ENCODE data around the gene MIA2. TPM values are rescaled to one million over a fixed set of nuclear protein-coding genes. Genes with fewer than 3 reads are reported as not detected.

MIA2 gene
- total RNA-seq, 2 donors from 2014 or later, result 16.9 to 20.2 TPM

DNA sequence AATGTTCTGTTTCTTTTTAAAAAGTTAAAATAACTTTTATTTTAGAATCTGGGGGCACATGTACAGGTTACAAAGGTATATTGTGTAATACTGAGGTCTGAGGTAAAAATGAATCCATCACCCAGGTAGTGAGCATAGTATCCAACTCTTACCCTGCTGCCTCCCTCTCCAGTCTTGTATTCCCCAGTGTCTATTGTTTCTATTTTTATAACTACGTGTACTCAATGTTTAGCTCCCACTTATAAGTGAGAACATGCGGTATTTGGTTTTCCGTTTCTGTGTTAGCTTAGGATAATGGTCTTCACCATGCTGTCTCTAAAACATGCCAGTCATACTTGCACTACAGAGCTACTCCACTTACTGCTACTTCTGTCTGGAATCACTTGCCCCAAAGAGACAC is 190.1 kb downstream of the MIA2 start:
- DNase-seq (no peak), ATAC-seq (no peak)
- intact Hi-C loops (cut with DNase I), result no loop called here

DNA sequence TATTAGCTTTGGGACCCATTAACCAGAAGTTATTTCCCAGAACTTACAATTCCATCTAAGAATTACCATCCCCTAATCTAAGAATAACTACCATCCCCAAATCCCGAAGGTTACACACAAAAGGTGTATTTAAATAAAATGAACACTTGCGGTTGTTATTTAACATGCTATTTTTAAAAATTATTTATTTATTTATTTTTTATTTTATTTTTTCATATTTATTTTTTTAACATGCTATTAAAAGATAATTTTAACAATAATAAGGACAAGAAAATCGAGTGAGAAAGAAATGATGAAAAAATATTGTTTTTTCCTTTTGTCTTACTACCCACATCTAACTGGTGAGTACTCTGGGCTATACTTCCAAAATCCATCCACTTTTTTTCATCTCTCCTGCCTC is 192.2 kb downstream of the MIA2 start:
- intact Hi-C loops (cut with DNase I), result loop anchor here in 1 of 2 donors (5.0 kb wide), 1 partner anchor 249 kb away; the partner anchor contains the start of gene PNN
- no peak for ATAC-seq
- no peak for DNase-seq

DNA sequence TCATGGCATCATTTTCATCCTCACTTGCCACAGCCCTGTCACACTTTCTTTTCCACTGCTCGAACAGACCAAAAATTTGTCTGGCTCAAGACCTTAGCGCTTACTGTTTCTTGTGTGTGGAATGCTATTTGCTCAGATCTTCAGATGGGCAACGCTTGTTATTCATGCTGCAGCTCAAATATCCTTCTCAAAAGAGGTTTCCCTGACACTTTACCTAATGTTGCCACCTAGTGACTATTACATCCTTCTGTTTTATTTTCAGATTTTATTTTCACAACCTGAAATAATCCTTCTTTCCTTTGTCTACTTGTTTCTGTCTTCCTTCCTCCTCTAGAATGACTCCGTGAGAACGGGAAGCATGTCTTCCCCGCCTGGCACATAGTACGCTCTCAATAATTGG is 192.9 kb downstream of the MIA2 start:
- ATAC-seq (no peak), DNase-seq (no peak)
- intact Hi-C loops (cut with DNase I), result loop anchor here in 1 of 2 donors (5.0 kb wide), 1 partner anchor 249 kb away; the partner anchor contains the start of gene PNN

DNA sequence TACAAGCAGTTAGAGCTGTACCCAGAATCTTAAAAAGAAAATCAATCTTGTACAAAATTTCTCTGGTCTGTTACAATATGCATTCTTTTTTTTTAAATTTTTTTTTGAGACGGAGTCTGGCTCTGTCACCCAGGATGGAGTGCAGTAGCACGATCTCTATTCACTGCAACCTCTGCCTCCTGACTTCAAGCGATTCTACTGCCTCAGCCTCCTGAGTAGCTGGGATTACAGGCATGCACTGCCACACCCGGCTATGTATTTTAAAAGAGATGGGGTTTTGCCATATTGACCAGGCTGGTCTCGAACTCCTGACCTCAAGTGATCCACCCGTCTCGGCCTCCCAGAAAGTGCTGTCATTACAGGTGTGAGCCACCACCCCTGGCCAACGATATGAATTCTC is 194.4 kb downstream of the MIA2 start:
- ATAC-seq, result no peak
- intact Hi-C loops (cut with DNase I), result loop anchor here in 1 of 2 donors (5.0 kb wide), 1 partner anchor 251 kb away; the partner anchor contains the start of gene PNN
- DNase-seq, result no peak

DNA sequence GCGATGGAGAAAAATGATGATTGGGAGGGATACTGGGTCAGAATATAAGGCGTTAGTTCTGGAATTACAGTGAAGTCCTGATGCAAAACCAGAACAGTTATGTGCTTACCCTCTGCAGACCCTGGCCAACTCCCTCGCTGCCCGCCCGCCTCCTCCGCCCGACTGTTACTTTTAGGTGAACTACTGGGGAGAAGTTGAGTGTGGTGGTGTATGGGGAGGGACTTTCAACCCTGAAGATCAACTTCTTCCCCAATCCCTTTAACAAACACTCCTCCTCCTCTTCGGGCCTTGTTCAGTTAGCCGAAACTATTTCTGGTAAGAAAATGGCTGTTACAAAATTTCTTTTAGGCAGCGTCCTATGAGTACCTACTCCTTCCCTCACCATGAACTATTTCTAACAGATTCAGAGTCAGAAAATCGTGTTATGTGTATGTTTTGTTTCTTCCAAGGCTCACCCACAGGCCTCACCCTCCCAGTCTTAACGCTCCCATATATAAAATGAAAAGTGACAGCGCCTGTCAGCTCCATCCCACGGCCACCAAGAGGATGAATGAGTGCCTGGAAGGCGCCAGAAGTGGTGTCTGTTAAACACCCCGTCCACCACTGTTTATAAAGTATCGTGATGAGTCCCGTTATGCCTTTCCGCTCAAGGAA is 197.2 kb downstream of the MIA2 start:
- intact Hi-C loops (cut with DNase I), result loop anchor here in 1 of 2 donors (5.0 to 10.0 kb wide), 2 partner anchors 164 to 326 kb away; partner anchors contain the start of gene SEC23A
- ATAC-seq, result no peak
- no peak for DNase-seq

DNA sequence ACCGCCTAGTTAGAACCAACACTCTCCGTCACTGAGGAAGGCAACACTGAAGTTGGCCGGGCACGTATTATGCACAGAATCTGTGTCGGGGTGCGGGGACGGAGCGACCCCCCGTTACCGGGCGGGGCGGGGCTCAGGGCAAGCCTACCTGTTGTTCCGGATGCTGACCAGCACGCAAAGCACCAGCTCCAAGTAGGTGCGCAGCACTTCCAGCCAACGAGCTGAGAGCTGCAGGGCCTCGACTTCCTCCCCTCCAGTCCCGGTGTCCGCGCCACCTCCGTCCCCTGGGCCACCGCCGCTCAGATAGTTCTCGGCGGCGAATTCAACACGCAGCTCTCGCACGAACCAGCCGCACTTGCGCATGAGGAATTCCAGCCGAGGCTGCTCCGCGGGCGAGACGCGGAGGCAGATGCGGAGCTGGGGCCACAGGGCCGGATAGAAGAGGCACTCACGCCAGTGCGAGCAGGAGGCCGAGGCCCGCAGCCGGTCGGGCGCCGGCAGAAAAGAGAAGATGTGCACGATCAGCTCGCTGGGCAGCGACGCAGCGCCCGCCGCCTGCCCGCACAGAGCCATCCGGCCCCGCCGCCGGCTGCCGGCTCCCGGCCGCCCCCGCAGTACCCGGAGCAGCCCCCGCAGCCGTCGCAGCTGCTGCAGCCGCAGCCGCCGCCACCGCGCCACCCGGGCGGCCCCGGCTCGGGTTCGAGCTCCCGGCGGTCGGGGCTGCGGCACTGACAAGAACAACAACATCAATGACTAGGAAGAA is 197.9 kb downstream of the MIA2 start:
- DNase-seq, result peak; percentile 42
- peak in 1 of 2 donors; percentile 1 for ATAC-seq
- intact Hi-C loops (cut with DNase I), result loop anchor here in 1 of 2 donors (5.0 to 10.0 kb wide), 2 partner anchors 164 to 327 kb away; partner anchors contain the start of gene SEC23A

DNA sequence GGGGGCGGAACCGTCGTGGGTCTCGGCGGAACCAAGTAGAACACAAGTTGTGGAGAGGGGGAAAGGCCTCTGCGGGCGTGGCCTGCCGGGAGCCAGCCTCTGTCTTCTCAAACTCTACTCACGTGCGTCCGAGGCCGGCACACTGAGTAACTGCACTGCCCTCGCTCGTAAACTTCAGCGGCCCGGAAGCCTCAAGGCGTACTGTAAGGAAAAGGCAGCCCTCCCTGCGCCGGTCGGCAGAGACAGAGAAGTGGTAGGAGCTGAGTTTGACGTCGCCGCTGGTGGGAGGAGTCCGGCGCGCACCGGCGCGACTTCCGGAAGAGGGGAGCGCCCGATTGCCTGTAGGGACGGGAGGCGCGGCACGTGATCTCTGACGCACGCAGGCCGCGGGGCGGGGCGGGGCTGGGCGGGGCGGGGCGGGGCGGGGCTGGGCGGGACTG is 198.5 kb downstream of the MIA2 start, which contains the start of gene FBXO33:
TSS of gene FBXO33 (minus strand) at position 255 of the 440 bp plus-strand sequence. CDS start 271 bp downstream, outside the sequence.
- peak; percentile 97 for DNase-seq
- ATAC-seq, result peak; percentile 94 to 95
- intact Hi-C loops (cut with DNase I), result loop anchor here in 1 of 2 donors (5.0 to 10.0 kb wide), 2 partner anchors 165 to 327 kb away; partner anchors contain the start of gene SEC23A

DNA sequence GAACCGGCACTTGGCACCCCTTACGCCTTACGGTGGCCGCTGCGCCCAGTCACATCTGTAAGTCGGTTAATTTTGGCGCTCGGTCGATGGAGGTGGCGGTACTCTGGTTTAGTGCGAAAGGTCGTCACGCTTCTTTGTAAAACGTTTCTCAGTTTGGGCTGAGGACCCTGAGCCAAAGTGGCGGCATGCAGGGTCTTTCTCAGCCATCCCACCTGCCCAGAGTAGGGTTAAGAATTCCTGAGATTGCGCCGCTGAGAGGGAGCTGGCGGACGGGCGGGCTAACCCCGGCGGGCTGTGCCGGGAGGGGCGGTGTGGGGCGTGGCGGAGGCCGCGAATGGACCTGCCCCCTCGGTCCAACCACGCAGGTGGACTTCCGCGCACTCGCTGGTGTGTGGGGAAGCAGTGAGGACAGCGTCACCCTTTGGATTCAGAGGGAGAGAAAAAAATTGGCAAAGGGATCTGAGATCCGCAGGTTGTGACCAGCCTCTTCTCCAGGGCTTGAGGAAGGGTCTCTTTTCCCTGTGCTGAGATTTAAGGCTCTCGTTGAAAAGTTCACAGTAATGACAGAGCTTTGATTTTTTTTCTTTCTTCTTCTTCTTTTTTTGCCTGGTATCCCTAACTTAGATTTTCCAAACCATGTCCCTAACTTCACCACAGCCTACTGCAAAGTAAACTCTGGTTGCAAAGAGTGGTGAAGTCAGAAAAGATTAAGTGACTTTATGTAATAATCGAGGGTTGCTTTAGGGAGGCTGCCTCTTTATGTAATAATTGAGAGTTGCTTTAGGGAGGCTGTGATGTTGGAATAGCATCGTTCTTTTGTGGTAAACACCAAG is 199.1 kb downstream of the MIA2 start:
- intact Hi-C loops (cut with DNase I), result loop anchor here in 1 of 2 donors (5.0 to 10.0 kb wide), 2 partner anchors 166 to 328 kb away; partner anchors contain the start of gene SEC23A
- peak; percentile 90 to 94 for ATAC-seq

DNA sequence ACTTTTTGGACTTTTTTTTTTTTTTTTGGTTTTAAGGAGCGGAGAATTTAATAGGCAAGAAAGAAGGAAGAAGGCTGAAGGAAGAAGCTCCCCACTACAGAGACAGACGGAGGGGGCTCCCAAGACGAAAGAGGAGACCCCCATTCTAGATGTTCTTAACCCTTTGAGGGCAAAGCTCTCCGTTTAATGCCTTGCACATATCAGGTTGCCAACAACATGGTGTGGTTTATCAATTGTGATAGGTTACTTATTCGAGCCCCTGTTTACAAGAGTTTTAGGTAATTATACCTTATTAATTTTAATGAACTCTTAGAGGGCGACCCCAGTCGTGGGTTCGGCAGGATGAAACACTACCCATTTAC is 199.7 kb downstream of the MIA2 start:
- intact Hi-C loops (cut with DNase I), result loop anchor here in 1 of 2 donors (5.0 to 10.0 kb wide), 2 partner anchors 166 to 329 kb away; partner anchors contain the start of gene SEC23A
- no peak for ATAC-seq

More for the DNA sequence above, 199.1 kb downstream of the MIA2 start:
- DNase-seq, result peak; percentile 92

DNA sequence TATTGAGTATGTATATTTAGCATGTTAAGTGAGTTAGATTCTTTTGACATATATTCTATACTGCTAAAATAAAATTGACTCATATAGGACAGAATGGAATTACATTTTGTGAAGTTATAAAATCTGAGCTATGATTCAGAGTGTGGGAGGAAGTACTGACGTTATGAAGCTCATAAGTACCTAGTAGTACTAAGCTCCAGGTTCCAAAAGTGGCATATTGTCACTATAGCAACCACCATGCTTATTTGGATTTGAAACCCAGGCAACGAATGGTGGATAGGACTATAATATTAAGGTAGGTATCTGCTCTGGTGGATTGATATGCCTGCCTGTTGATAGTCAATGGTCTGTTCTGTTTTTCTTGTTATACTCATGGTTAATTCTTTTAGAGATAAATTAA is 200.7 kb downstream of the MIA2 start:
- DNase-seq (no peak), ATAC-seq (no peak)
- intact Hi-C loops (cut with DNase I), result loop anchor here in 1 of 2 donors (5.0 to 10.0 kb wide), 2 partner anchors 167 to 330 kb away; partner anchors contain the start of gene SEC23A

More for the DNA sequence above, 199.7 kb downstream of the MIA2 start:
- no peak for DNase-seq

DNA sequence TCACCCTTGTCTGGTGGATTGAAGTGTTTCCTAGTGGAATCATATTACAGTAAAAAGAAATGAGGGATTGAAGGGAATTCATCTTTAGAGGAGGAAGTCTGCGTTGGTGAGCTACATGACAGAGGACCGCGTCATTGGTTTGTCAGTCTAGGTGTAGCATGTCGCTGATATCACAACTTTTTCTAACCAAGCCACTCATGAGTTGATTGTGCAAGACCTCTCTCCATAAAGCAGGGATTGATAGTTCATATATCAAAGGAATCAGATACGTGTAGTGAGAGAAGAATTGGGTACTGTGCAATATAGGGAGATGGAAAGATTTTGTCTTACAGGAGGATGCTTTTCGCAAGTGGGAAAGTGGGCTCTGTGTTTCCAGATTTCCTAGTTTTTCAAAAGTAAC is 201.5 kb downstream of the MIA2 start:
- no peak for DNase-seq
- intact Hi-C loops (cut with DNase I), result loop anchor here in 1 of 2 donors (10.0 kb wide), 1 partner anchor 330 kb away; the partner anchor contains the start of gene SEC23A
- no peak for ATAC-seq

Other genes starting within 250 kb of the MIA2 start
- gene SEC23A, start 130.7 kb upstream of the MIA2 start, total RNA-seq, result 100 to 1,000 TPM in 1 of 2 donors, 10 to 100 TPM in 1; 87.1 to 140 TPM
- 1 to 10 TPM; 5.4 to 9.1 TPM for gene GEMIN2, start 119.6 kb upstream of the MIA2 start, total RNA-seq
- 10 to 100 TPM; 21.1 to 25.0 TPM for gene TRAPPC6B, start 63.6 kb upstream of the MIA2 start, total RNA-seq
- 10 to 100 TPM; 27.1 to 31.2 TPM for gene PNN, start 58.7 kb upstream of the MIA2 start, total RNA-seq
- 1 to 10 TPM; 5.2 to 5.3 TPM for gene FBXO33, start 198.5 kb downstream of the MIA2 start, total RNA-seq